GM20000 (cell line): ENCODE results near the gene SNX32.

Experiments used
- DNase-seq: peaks from one replicate; pipeline ENCODE4 v3.0.0; 2012; ENCODE audit warnings: low spot score
- CTCF ChIP-seq: IDR thresholded peaks from 2 replicates; pipeline ENCODE4 v1.5.1; 2012; ENCODE audit warnings: mild to moderate bottlenecking, control low read depth; ENCODE audit errors: extremely low read depth, missing control alignments

SNX32 gene

GRCh38 chr11:65802841-65803240 is 30.9 kb upstream of the SNX32 start:
- DNase-seq: peak; percentile 83
- no peak for TF ChIP-seq CTCF

DNA sequence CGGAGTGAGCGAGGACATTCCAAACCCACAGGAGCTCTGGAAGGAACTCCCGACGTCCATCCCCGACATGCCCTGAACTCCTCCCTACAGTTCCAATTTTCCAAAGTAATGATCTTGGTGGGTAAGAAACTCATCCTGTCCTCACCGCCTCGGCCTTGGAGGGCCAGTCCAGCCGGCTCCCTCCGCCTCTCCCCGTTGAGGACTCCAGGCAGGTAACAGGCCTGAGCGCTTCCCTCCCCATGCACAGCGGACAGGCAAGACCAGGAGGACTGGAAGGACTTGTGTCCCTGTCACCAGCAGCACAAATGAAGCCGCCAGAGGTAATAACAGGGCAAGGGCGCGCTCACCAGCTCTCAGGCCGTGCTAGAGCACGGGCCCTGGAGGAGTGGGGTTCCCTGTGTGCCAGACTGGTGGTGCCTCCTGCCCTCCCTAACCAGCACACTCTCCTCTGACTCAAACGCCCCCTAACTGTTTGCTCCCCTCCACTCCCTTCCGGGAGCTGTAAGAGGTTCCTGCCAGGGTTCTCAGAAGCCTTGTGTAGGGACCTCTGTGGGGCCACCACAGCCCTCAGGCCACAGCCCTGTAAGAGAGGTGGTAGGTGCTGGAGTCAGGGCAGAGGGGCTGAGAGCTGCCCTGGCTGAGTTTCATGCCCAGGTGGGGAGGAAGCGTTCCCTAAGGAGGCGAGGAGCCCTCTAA is 29.8 kb upstream of the SNX32 start:
- no peak for DNase-seq
- TF ChIP-seq CTCF: no peak

DNA sequence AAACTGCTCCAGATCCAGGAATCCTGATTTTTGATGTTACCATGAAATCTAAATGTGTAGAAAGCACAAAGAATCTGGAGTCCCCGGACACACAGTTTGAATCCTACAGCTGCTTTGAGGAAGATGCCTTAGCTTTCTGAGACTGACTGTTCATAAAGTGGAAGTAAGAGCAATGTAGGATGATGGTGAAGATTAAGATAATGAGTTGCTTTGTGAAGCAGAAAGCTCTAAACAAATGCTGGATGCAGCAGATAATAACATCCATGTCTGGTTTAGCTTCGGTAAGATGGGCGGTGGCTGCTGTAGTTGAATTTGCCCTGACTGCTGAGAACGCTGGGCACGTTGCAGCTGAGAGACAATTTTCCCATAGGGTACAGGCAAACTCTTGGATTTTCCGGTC is 26.8 kb upstream of the SNX32 start:
- TF ChIP-seq CTCF: no peak
- no peak for DNase-seq

- no peak for DNase-seq
- no peak for TF ChIP-seq CTCF
These were observed 24.9 kb upstream of the SNX32 start for GRCh38 chr11:65808744-65809341.

DNA sequence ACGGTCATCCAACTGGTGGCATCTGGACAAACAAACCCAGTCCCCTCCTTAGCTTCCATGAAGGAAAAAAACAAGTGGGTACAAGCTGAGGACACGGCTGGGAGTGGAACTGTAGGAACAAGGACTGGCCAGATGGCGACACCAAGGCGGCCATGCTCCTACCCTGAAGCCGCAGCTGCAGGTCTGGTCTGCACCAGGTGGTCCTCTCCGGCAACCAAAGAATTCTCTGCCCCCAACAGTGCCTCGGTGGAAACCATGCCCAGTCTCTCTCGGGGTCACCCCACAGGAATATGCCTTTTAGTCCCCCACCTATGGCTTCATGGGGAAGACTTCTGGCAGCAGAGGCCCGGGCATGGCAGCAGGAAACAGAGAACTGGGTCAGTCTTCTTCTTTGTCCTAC is 24.3 kb upstream of the SNX32 start:
- TF ChIP-seq CTCF: no peak

GRCh38 chr11:65810046-65810868 is 23.5 kb upstream of the SNX32 start:
- DNase-seq: no peak
- no peak for TF ChIP-seq CTCF

More for the DNA sequence above, 24.3 kb upstream of the SNX32 start:
- DNase-seq: no peak
